SU-DHL-6 (cell line): ENCODE data around the gene IMPACT.

ENCODE experiments used
- H2AFZ ChIP-seq: fragments of 200-600 bp; sonication (generic); 2 replicates; pipeline ENCODE4 v1.6.1; 2014; ENCODE audit warnings: low read depth, mild to moderate bottlenecking, moderate library complexity, mixed read lengths, antibody characterized with exemption, low read length; ENCODE audit not compliant: severe bottlenecking
- H3F3A ChIP-seq: fragments of 200-600 bp; shearing (Covaris generic); 2 replicates; pipeline ENCODE4 v1.6.0; 2016; ENCODE audit warnings: antibody characterized with exemption, mild to moderate bottlenecking; ENCODE audit not compliant: insufficient read depth
- H3K27ac ChIP-seq: fragments of 200-600 bp; sonication (generic); 2 replicates; pipeline ENCODE4 v1.5.1; 2016; ENCODE audit warnings: low read depth, mild to moderate bottlenecking, low read length, moderate library complexity, mixed read lengths
- H3K27me3 ChIP-seq: fragments of 200-600 bp; sonication (generic), shearing (Covaris generic); 2 replicates; pipeline ENCODE4 v1.6.0; 2014; ENCODE audit warnings: mild to moderate bottlenecking, low read length
- H3K36me3 ChIP-seq: fragments of 200-600 bp; sonication (generic); 2 replicates; pipeline ENCODE4 v1.6.1; 2014; ENCODE audit warnings: mild to moderate bottlenecking, low read length, mixed read lengths
- H3K4me2 ChIP-seq: fragments of 300-600, 200-600 bp; shearing (Covaris generic), sonication (generic); 2 replicates; pipeline ENCODE4 v1.6.0; 2014; ENCODE audit warnings: low read length, low read depth, mild to moderate bottlenecking; ENCODE audit not compliant: poor library complexity, severe bottlenecking
- H3K4me3 ChIP-seq: fragments of 200-600 bp; sonication (generic); 2 replicates; pipeline ENCODE4 v1.5.1; 2014; ENCODE audit warnings: antibody characterized with exemption, low read length, mild to moderate bottlenecking, mixed read lengths; ENCODE audit not compliant: insufficient read depth, poor library complexity, severe bottlenecking
- H3K79me2 ChIP-seq: fragments of 200-600 bp; sonication (generic); 2 replicates; pipeline ENCODE4 v1.6.1; 2014; ENCODE audit warnings: mild to moderate bottlenecking, low read length, moderate library complexity; ENCODE audit not compliant: insufficient read depth
- H3K9ac ChIP-seq: fragments of 200-600 bp; sonication (generic); 2 replicates; pipeline ENCODE4 v1.7.0; 2014; ENCODE audit warnings: mild to moderate bottlenecking, low read length
- H3K9me2 ChIP-seq: fragments of 200-600 bp; sonication (generic); replicated peaks from 2 replicates; pipeline ENCODE4 v1.6.1; 2014; ENCODE audit warnings: low read length; ENCODE audit not compliant: insufficient read depth
- H3K9me3 ChIP-seq: fragments of 200-600 bp; sonication (generic); 2 replicates; pipeline ENCODE4 v1.6.1; 2014; ENCODE audit warnings: low read length, mixed read lengths; ENCODE audit not compliant: insufficient read depth
- H4K20me1 ChIP-seq: fragments of 200-600 bp; sonication (generic); 2 replicates; pipeline ENCODE4 v1.6.1; 2014; ENCODE audit warnings: low read depth, mild to moderate bottlenecking, antibody characterized with exemption, low read length, moderate library complexity, mixed read lengths
- CTCF ChIP-seq: fragments of 200-600 bp; sonication (generic); IDR thresholded peaks from one replicate; pipeline ENCODE4 v1.5.1; 2017; ENCODE audit warnings: antibody characterized with exemption, mild to moderate bottlenecking, low read length, moderate library complexity; ENCODE audit not compliant: insufficient read depth, poor library complexity, severe bottlenecking
- EZH2phosphoT487 ChIP-seq: fragments of 200-600 bp; sonication (generic), shearing (Covaris generic); conservative IDR thresholded peaks from 2 replicates; pipeline ENCODE4 v1.6.1; 2018; ENCODE audit warnings: mild to moderate bottlenecking, antibody characterized with exemption, low read length, moderate library complexity, mixed read lengths

Gene IMPACT

GRCh38 chr18:24461996-24462395 is 35.5 kb downstream of the IMPACT start:
- TF ChIP-seq EZH2phosphoT487: no peak
- no peak for TF ChIP-seq CTCF
- Histone ChIP-seq H3K9ac (no peak overlapping the region), H4K20me1 (no peaks in the 10 kb centered on the region), H3K27me3 (0 out of 2 replicates have a peak, but pooled peaks cover 3% of the 10 kb centered on the region), H3K4me2 (no peak overlapping the region), H3K4me3 (no peak overlapping the region), H2AFZ (no peak overlapping the region), H3K36me3 (no peaks in the 10 kb centered on the region), H3F3A (no peaks in the 10 kb centered on the region), H3K9me3 (no peaks in the 10 kb centered on the region), H3K27ac (no peak overlapping the region), H3K9me2 (no peaks in the 10 kb centered on the region), H3K79me2 (no peaks in the 10 kb centered on the region)

GRCh38 chr18:24462838-24463775 is 36.6 kb downstream of the IMPACT start:
- H3K9me3 ChIP-seq: no peaks in the 10 kb centered on the region
- H2AFZ ChIP-seq: no peak overlapping the region
- no peak overlapping the region for H3K27ac ChIP-seq
- no peaks in the 10 kb centered on the region for H3K9me2 ChIP-seq
- no peaks in the 10 kb centered on the region for H3K79me2 ChIP-seq
- no peaks in the 10 kb centered on the region for H3F3A ChIP-seq
- H3K4me3 ChIP-seq: no peak overlapping the region
- no peaks in the 10 kb centered on the region for H3K36me3 ChIP-seq
- TF ChIP-seq EZH2phosphoT487: no peak
- no peak for TF ChIP-seq CTCF
- no peak overlapping the region for H3K9ac ChIP-seq
- 0 out of 2 replicates have a peak, but pooled peaks cover 3% of the 10 kb centered on the region for H3K27me3 ChIP-seq
- H4K20me1 ChIP-seq: no peaks in the 10 kb centered on the region
- no peak overlapping the region for H3K4me2 ChIP-seq

- Histone ChIP-seq H3K36me3 (no peaks in the 10 kb centered on the region), H3K9me2 (no peaks in the 10 kb centered on the region), H3K4me3 (no peak overlapping the region), H4K20me1 (no peaks in the 10 kb centered on the region), H2AFZ (no peak overlapping the region), H3K79me2 (no peaks in the 10 kb centered on the region), H3K9me3 (no peaks in the 10 kb centered on the region), H3K4me2 (no peak overlapping the region), H3K9ac (no peak overlapping the region), H3F3A (no peaks in the 10 kb centered on the region), H3K27me3 (0 out of 2 replicates have a peak, but pooled peaks cover 3% of the 10 kb centered on the region), H3K27ac (no peak overlapping the region)
- no peak for TF ChIP-seq CTCF
- no peak for TF ChIP-seq EZH2phosphoT487
These were observed 39.0 kb downstream of the IMPACT start for GRCh38 chr18:24465486-24465885.
